Osteoblast (primary cell): ENCODE results near the gene UBE2Q2. TPM values are rescaled to one million over a fixed set of nuclear protein-coding genes. Genes with fewer than 3 reads are reported as not detected.

Experiments
- DNase-seq: peaks from one replicate; pipeline ENCODE4 v3.0.0; 2011; ENCODE audit warnings: low spot score, mixed read lengths; ENCODE audit not compliant: insufficient read length; ENCODE audit errors: missing footprints
- H2AFZ ChIP-seq: 2 replicates; pipeline ENCODE4 v1.6.0; 2011; ENCODE audit warnings: mild to moderate bottlenecking, low read length
- H3K27ac ChIP-seq: 2 replicates; pipeline ENCODE4 v1.5.1; 2011; ENCODE audit warnings: mild to moderate bottlenecking, low read depth, low read length, moderate library complexity
- H3K27me3 ChIP-seq: 2 replicates; pipeline ENCODE4 v1.6.0; 2012; ENCODE audit warnings: mild to moderate bottlenecking, control low read depth, inconsistent platforms, low read length, moderate library complexity; ENCODE audit not compliant: insufficient read depth
- H3K36me3 ChIP-seq: 2 replicates; pipeline ENCODE4 v1.5.1; 2011; ENCODE audit warnings: mild to moderate bottlenecking, low read length, control low read depth, moderate library complexity; ENCODE audit not compliant: insufficient read depth
- H3K4me1 ChIP-seq: 2 replicates; pipeline ENCODE4 v1.5.1; 2011; ENCODE audit warnings: mild to moderate bottlenecking, low read length, control low read depth, moderate library complexity; ENCODE audit not compliant: insufficient read depth
- H3K4me2 ChIP-seq: 2 replicates; pipeline ENCODE4 v1.6.0; 2011; ENCODE audit warnings: mild to moderate bottlenecking, low read length; ENCODE audit not compliant: insufficient read depth
- H3K4me3 ChIP-seq: fragments of 200-600 bp; sonication (generic); 3 replicates; pipeline ENCODE4 v1.5.1; 2012; ENCODE audit warnings: mild to moderate bottlenecking, low read length, inconsistent platforms; ENCODE audit not compliant: insufficient read depth
- H3K79me2 ChIP-seq: 2 replicates; pipeline ENCODE4 v1.6.0; 2012; ENCODE audit warnings: mild to moderate bottlenecking, low read length, control low read depth, inconsistent platforms; ENCODE audit not compliant: insufficient read depth
- H3K9me3 ChIP-seq: 2 replicates; pipeline ENCODE4 v1.5.1; 2011; ENCODE audit warnings: low read depth, low read length, control low read depth
- H4K20me1 ChIP-seq: 2 replicates; pipeline ENCODE4 v1.6.0; 2012; ENCODE audit warnings: mild to moderate bottlenecking, low read length, control low read depth; ENCODE audit not compliant: insufficient read depth
- total RNA-seq: library from RNA; depleted of rRNA; stranded (reverse); fragments of >200 nt; gene quantifications from 2 replicates; pipeline ENCODE4 v1.2.3, GENCODE V29; 2012
- TF ChIP-seq, protein P1 (sequence below): IDR thresholded peaks from 2 replicates; pipeline ENCODE4 v1.5.1; 2011; ENCODE audit warnings: mild to moderate bottlenecking, low read depth, low read length, moderate library complexity; ENCODE audit errors: extremely low read depth

The UBE2Q2 gene
- total RNA-seq, 1 donor: 66.2 TPM

DNA sequence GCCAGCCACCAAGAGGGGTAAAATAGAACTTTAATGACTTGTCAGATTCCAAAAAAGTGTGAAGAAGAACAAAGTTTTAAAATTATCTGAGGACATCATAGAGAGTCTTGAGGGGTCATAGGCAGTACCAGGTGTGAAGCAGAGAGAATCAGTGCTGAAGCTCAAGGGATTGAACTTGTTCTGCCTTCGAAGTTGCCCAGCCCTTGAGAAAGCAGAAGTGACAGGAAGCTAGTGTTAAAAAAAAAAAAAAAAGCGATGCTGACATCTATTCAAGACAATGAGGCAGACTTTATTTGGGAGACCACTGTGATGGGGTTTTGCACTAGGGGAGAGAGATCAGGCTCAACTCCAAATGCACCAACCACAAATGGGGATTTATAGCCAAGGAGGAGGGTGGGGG lies 82.2 kb downstream of the UBE2Q2 start:
- H3K4me1 ChIP-seq: peaks cover 8% of the 10 kb centered on the region
- no peak overlapping the region for H3K4me2 ChIP-seq
- no peak for DNase-seq
- H2AFZ ChIP-seq: no peak overlapping the region
- peaks cover 7% of the 10 kb centered on the region for H3K36me3 ChIP-seq
- no peak overlapping the region for H3K4me3 ChIP-seq
- no peaks in the 10 kb centered on the region for H3K9me3 ChIP-seq
- TF ChIP-seq, protein P1, sequence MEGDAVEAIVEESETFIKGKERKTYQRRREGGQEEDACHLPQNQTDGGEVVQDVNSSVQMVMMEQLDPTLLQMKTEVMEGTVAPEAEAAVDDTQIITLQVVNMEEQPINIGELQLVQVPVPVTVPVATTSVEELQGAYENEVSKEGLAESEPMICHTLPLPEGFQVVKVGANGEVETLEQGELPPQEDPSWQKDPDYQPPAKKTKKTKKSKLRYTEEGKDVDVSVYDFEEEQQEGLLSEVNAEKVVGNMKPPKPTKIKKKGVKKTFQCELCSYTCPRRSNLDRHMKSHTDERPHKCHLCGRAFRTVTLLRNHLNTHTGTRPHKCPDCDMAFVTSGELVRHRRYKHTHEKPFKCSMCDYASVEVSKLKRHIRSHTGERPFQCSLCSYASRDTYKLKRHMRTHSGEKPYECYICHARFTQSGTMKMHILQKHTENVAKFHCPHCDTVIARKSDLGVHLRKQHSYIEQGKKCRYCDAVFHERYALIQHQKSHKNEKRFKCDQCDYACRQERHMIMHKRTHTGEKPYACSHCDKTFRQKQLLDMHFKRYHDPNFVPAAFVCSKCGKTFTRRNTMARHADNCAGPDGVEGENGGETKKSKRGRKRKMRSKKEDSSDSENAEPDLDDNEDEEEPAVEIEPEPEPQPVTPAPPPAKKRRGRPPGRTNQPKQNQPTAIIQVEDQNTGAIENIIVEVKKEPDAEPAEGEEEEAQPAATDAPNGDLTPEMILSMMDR: no peak
- peaks cover 20% of the 10 kb centered on the region for H4K20me1 ChIP-seq
- no peak overlapping the region for H3K27ac ChIP-seq
- H3K27me3 ChIP-seq: no peaks in the 10 kb centered on the region
- H3K79me2 ChIP-seq: peaks cover 58% of the 10 kb centered on the region

DNA sequence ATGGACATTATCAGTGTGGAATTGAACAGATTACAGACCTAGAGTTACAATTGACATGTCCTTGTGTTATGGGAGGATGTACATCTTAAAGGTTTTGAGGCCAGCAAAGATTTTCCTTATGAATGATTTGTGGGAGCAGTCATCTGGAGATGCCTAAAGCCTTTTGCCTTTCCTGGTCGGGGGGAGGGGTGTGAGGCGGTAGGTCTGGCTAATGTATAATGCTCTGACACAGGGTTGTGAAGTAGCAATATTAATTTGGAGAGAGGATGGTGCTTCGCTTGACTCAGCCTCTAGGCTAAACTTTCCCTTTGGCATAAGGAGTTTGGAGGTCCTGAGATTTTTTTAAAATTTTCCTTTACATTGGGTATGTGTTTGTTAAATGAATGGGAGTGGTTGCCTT lies 83.7 kb downstream of the UBE2Q2 start:
- H4K20me1 ChIP-seq: peaks cover 19% of the 10 kb centered on the region

DNA sequence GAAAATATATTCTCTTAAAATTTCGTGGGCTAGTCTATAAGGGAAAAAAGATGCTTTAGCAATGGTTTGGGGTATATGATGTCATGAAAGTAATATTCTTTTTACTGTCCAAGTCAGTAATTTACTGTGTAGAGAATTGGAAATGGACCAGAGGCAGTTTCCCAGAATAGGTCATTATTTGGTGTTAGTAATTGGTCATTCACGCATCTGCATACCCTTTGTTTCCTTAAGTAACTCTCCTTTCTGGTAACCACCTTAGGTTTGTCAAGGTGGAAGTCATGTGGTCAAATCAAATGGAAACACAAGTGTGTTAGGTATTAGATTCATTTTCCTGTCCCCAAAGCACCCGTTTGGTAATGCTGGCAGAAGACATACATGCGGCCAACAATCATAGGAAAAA lies 84.4 kb downstream of the UBE2Q2 start:
- Histone ChIP-seq H3K4me1 (peaks cover under 1% of the 10 kb centered on the region), H3K36me3 (peaks cover 16% of the 10 kb centered on the region), H3K27me3 (no peaks in the 10 kb centered on the region), H3K4me2 (no peak overlapping the region), H3K9me3 (no peaks in the 10 kb centered on the region), H3K27ac (no peak overlapping the region), H4K20me1 (peaks cover 12% of the 10 kb centered on the region), H3K4me3 (no peak overlapping the region), H2AFZ (no peak overlapping the region), H3K79me2 (peaks cover 50% of the 10 kb centered on the region)
- TF ChIP-seq, protein P1: no peak
- DNase-seq: no peak

More for the DNA sequence above, 83.7 kb downstream of the UBE2Q2 start:
- Histone ChIP-seq H3K9me3 (no peaks in the 10 kb centered on the region), H3K79me2 (peaks cover 55% of the 10 kb centered on the region), H3K36me3 (peaks cover 13% of the 10 kb centered on the region), H3K4me2 (no peak overlapping the region), H3K27ac (no peak overlapping the region), H3K4me1 (peaks cover 7% of the 10 kb centered on the region), H3K4me3 (no peak overlapping the region), H3K27me3 (no peaks in the 10 kb centered on the region), H2AFZ (no peak overlapping the region)
- no peak for DNase-seq
- TF ChIP-seq, protein P1: no peak

DNA sequence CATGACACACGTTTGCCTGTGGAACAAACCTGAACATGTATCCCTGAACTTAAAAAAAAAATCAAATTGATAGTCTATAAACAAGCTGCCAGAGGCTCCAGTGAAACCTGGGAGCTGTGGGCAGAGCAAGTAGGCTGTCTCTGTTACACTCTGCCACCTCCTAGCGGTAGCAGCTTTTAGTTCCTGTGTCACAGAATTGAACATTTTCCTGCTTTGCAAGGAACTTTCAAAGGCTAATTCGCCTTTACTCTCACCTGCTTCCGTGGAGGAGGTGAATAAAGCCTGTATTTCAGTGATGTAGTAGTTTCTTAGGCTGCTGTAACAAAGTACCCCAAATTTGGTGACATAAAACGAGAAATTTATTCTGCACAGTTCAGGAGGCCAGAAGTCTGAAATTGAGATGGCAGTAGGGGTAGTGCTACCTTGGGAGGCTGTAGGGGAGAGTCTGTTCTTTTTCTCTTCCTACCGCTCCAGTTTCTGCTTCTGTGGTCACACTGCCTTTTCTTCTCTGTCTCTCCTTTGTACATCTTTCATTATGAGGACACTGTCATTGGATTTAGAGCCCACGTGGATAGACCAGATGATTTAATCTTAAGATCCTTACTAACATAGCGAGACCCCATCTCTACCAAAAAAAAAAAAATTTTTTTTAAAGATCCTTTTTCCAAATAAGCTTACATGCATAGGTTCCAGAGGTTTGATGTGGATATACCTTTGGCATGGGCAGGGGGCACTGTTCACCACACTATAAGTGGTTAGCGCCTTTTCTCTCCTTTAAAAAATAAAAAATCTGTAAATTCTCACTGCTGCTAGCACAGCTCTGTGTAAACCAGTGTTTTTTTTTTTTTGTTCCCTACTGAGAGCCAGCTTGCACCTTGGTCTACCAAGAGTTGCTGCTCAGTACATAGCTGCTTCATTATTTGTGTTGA lies 85.7 kb downstream of the UBE2Q2 start:
- DNase-seq: no peak
- Histone ChIP-seq H3K27me3 (no peaks in the 10 kb centered on the region), H3K79me2 (peaks cover 41% of the 10 kb centered on the region), H3K9me3 (no peaks in the 10 kb centered on the region), H4K20me1 (peaks cover 8% of the 10 kb centered on the region), H3K4me2 (no peak overlapping the region), H2AFZ (no peak overlapping the region), H3K4me1 (no peaks in the 10 kb centered on the region), H3K4me3 (no peak overlapping the region), H3K36me3 (peaks cover 27% of the 10 kb centered on the region), H3K27ac (no peak overlapping the region)
- TF ChIP-seq, protein P1: peak; percentile 33
